HG03064 (cell line): ENCODE measurements around the gene INTS15.
"Not testable (repeated sequence)": the region's sequence is repeated elsewhere in the genome, so short reads cannot be mapped to it uniquely, and the experiment has no call there.

Experiments used
- ATAC-seq: cut with Tn5 transposase; IDR thresholded peaks from one replicate; pipeline ENCODE4 v1.9.1; 2021; ENCODE audit warnings: low read depth; ENCODE audit not compliant: unreplicated experiment

Gene INTS15

GRCh38 chr7:6616854-6617643 is 27.2 kb downstream of the INTS15 start:
- ATAC-seq: no peak

DNA sequence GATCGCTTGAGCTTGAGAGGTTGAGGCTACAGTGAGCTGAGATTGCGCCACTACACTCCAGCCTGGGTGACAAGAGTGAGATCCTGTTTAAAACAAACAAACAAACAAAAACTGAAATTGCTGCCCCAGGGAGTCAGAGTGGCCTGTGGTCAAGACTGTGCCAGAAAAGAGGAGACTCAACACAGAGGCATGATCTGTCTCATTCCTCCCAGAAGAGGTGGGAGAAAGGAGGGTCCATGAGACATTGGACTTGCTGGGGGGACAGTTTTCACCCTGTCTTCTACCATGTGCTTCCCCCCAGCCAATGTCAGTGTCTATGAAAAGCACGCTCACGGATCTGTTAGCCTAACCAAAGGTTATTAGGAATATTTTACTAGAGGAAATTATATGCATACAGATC is 28.8 kb downstream of the INTS15 start:
- ATAC-seq: no peak

- no peak for ATAC-seq
Measured at GRCh38 chr7:6619961-6620360, 30.1 kb downstream of the INTS15 start.

- ATAC-seq: no peak
Measured at GRCh38 chr7:6621195-6622133, 31.6 kb downstream of the INTS15 start.

DNA sequence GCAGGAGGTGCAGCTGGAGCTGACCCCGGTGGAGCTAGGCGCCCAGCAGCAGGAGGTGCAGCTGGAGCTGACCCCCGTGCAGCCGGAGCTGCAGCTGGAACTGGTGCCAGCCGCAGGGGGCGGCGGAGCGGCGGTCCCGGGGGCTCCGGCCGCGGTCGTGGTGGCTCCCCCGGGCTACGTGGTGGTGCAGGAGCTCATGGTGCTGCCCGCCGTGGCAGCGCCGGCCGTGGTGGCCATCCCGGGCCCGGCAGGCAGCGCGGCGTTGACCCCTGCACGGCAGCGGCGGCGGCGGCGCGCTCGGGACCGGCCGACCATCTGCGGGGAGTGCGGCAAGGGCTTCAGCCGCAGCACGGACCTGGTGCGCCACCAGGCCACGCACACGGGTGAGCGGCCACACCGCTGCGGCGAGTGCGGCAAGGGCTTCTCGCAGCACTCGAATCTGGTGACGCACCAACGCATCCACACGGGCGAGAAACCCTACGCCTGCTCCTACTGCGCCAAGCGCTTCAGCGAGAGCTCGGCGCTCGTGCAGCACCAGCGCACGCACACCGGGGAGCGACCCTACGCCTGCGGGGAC is 32.4 kb downstream of the INTS15 start:
- ATAC-seq: no peak

DNA sequence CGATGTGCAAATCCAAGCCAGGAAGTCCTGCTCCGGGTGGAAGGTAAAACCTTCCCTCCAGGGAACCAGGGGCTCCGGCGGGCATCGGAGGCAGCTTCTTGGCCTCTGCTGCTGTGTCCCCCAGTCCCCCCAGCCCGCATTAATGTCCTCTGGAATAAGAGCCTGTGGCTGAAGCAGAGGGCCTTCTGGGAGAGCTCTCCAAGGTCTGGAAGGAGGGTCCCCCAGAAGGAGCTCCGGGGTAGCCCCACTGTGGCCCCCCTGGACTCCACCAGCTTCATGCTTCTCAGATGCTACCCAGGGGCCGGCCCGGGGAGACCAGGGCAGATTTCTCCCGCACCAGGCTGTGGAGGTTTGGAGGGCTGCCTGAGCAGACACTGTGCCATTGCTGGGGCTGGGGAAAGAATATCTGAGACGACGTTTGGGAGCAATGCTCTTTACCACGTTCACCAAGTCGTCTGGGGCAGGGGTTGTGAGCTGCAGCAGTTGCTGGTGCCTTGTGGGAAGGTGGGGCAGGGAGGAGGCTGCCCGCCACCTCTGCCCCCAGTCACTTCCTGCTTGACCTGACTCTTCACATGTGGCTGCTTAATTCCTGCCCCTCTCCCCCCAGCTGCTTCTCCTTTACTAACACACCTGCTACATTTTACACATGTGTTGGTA is 33.9 kb downstream of the INTS15 start:
- no peak for ATAC-seq

DNA sequence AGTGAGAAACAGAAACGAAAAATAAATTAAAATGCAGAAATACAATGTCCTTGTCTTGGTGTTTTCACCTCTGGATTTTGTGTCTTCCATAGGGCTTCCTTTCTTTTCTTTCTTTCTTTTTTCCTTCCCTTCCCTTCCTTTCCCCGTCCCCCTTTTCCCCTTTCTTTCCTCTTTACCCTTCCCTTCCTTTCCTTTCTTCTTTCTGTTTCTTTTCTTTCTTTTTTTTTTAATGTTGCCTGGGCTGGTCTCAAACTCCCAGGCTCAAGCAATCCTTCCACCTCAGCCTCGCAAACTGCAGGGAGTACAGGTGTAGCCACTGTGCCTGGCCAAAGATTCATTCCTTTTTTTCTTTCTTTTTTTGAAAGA is 34.4 kb downstream of the INTS15 start:
- ATAC-seq: no peak

GRCh38 chr7:6628045-6628444 is 38.2 kb downstream of the INTS15 start:
- no peak for ATAC-seq

- no peak for ATAC-seq
Measured at GRCh38 chr7:6630007-6630849, 40.4 kb downstream of the INTS15 start.

DNA sequence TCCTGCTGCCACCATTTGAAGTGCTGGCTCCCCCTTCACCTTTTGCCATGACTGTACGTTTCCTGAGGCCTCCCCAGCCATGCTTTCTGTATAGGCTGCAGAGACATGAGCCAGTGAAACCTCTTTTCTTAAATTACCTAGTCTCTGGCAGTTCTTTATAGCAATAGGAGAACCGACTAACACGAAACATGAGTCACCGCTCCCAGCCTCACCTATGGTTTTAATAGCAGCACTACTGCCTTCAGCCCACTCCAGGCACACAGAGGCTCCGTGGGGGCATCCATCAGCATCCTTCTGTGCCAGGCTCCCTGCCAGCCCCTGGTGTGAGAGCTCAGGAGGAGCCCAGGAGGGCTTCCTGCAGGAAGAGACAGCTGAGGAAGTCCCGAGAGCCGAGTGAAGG is 41.8 kb downstream of the INTS15 start:
- no peak for ATAC-seq

GRCh38 chr7:6634021-6634420 is 44.2 kb downstream of the INTS15 start:
- no peak for ATAC-seq

DNA sequence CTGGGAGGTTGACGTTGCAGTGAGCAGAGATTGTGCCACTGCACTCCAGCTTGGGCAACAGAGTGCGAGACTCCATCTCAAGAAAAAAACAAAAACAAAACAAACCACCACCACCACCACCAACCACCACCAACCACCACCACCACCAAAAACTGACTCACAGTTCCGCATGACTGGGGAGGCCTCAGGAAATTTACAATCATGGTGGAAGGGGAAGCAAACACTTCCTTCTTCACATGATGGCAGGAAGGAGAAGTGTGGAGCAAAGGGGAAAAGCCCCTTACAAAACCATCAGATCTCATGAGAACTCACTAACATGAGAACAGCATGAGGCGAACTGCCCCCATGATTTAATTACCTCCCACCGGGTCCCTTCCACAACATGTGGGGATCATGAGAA is 45.1 kb downstream of the INTS15 start:
- ATAC-seq: not testable (repeated sequence)

- peak; percentile 71 for ATAC-seq
Measured at GRCh38 chr7:6636741-6637543, 47.1 kb downstream of the INTS15 start, which contains the start of gene ZNF316. ZNF316 (plus strand) TSS chr7:6637318; CDS start chr7:6642410, 5,092 bp downstream.

DNA sequence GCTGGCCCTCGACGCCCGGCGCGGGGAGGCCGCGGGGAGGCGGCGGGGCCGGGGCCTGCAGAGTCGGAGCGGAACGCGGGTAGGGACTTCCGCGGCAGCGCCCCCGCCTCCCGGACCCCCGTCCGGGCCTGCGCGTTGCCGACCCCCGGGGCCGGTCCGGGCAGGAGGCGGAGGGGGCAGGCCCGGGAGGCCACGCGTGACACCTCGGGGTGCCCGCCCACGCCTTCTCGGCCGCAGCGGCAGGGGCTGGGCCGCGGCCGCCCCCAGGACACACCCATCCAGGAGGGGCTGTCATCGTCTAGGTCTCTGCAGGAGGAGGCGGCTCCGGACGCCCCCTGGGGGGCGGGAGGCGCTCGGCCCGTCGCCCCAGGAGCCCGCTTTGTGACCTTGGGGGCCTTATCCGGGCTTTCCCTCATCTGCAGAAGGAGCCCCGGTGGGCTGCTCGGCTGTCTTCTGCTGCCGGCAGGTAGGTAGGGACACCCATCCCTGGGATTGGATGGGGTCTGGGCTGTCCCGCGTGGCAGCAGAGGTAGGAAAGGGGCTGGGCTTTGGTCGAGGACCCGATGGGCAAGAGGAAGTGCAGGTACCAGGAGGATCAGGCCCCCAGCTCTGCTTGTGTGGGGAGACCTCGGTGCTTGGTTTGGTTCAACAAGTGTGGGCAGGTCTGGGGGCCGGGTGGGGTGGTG is 47.9 kb downstream of the INTS15 start:
- ATAC-seq: peak; percentile 52

DNA sequence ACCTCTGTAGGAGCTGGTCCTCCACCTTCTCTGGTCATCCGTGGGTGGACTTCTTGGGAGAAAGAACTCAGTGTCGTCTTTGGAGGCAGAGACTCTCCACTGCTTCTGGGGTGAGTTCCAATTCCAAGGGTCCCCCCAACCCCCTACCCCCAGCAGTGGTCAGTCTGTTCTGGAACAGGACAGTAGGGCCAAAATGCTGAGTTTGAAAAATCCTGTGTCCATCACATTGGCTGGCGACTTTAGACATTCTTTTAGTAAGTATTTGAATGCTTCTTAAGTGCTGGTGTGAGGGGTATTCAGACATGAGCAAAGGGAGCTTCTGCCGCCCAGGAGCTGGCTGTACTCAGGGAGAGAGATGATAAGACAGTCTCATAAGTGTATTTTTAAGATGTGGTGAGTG is 49.2 kb downstream of the INTS15 start:
- no peak for ATAC-seq

DNA sequence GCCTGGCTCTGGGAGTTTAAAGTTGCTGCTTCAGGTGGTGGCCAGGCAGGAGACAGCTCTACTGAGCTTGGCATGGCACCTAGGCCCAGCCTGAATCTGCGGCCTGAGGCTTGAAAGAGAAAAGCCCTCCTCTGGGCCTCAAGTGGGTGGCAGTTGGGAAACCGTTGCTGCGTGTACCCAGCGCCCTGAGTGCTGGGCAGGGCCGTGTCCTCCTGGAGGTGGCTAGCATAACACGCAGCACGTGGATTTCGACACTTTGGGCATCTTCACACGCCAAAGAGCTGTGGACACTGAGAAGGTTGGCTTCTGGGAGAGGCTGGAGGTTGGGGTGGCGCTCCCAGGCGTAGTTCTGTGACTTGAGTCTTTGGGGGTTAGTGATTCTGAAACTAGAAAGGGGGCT is 49.8 kb downstream of the INTS15 start:
- no peak for ATAC-seq

- ATAC-seq: no peak
Measured at GRCh38 chr7:6640246-6640721, 50.5 kb downstream of the INTS15 start.

- no peak for ATAC-seq
Measured at GRCh38 chr7:6641305-6642035, 51.6 kb downstream of the INTS15 start.
